ENCODE measurements around the gene CFAP46. TPM values are rescaled to one million over a fixed set of nuclear protein-coding genes. Genes with fewer than 3 reads are reported as not detected.

Gene CFAP46
- total and polyA plus RNA-seq, 2 of the 4 experiments (the other 2 are of a cell fraction), result 1.3 to 1.8 TPM

DNA sequence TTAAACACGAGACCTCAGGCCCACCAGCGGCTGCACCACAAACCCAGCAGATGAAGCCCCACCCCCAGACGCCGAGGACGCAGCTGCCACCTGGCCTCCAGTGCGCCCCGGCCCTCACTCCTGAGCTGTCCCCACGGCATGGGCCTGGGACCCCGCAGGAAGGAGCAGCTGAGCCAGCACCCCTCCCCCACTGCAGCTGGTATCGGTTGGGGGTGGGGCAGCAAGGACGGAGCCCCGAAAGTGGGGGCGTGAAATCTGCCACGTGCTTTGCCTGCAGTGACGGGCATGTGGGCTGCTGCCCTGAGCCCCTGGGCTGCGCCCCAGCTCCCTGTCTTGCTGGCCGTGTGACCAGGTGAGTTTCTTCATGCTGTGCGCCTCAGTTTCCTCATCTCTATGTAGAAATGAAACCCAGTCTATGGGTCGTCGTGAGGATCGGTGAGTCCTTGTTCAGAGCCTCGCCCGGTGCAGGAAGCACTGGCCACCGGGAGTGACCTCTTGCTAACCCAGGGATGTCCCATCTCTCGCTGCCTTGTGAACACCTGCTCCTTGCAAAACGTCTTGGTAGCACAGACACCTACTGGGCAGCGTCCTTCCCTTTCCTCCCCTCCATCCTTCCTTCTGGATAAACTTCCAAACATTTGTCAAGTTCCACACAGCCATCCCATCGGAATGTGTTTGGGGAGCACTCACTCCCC lies 32.0 kb downstream of the CFAP46 start:
- intact Hi-C loops (cut with micrococcal nuclease), result no loop called here

More for the DNA sequence above, 32.0 kb downstream of the CFAP46 start:
- Histone ChIP-seq H4K91ac (ENCODE audit: insufficient read depth, low read depth, low read length) (no peak overlapping the region), H3K9ac (ENCODE audit: low read depth, low read length) (no peak overlapping the region), H3K23ac (ENCODE audit: low read depth, low read length) (no peak overlapping the region), H3K4me3 (ENCODE audit: insufficient read depth, low read depth, low read length) (no peak overlapping the region), H3K4ac (ENCODE audit: low read depth, low read length) (no peak overlapping the region), H4K5ac (ENCODE audit: low read depth, low read length) (no peak overlapping the region), H3K9me1 (ENCODE audit: insufficient read depth, low read length) (no peaks in the 10 kb centered on the region), H3K9me3 (ENCODE audit: control insufficient read depth, insufficient read depth, low read length) (peaks cover 2% of the 10 kb centered on the region; the same call in 1 of the 2 replicates), H4K20me1 (ENCODE audit: insufficient read depth, low read length) (no peaks in the 10 kb centered on the region), H3K18ac (ENCODE audit: low read depth, low read length) (no peak overlapping the region), H3K14ac (replicated peaks; ENCODE audit: low read depth, low read length) (no peak overlapping the region), H3K56ac (ENCODE audit: extremely low read depth, insufficient read depth, low read length) (no peak overlapping the region), H3K4me2 (ENCODE audit: low read depth, low read length) (no peak overlapping the region), H3K4me1 (ENCODE audit: control insufficient read depth, insufficient read depth, low read length) (no peaks in the 10 kb centered on the region), H3K79me1 (ENCODE audit: low read depth in 1 of 2, low read length in 2 of 2) (no peaks in the 10 kb centered on the region), H3K36me3 (ENCODE audit: control insufficient read depth, insufficient read depth, low read length) (no peaks in the 10 kb centered on the region), H2AK9ac (replicated peaks; ENCODE audit: low read depth, low read length, poor library complexity) (peak overlapping the region; percentile 28), H3K27ac (ENCODE audit: insufficient read depth, low read length) (no peak overlapping the region), H3K27me3 (ENCODE audit: control insufficient read depth, insufficient read depth, low read length) (no peaks in the 10 kb centered on the region; the same call in 1 of the 2 replicates), H2BK20ac (ENCODE audit: low read depth, low read length) (no peak overlapping the region), H2BK5ac (ENCODE audit: low read depth, low read length, poor library complexity, severe bottlenecking) (no peak overlapping the region), H2AFZ (replicated peaks; ENCODE audit: low read length, poor library complexity) (no peak overlapping the region), H4K8ac (ENCODE audit: low read depth in 2 of 2, low read length in 2 of 2) (no peak overlapping the region), H2BK15ac (ENCODE audit: low read depth, low read length) (no peak overlapping the region), H2AK5ac (ENCODE audit: low read depth, low read length) (no peak overlapping the region), H2BK120ac (ENCODE audit: low read depth, low read length) (no peak overlapping the region)
- WGBS, 2 experiments (ENCODE audit: extremely low coverage in 2 of 2, insufficient read length in 1 of 2), result 73% methylated on average over 18 of the region's 28 CpGs; no CpG with 5 or more reads in 1 of the 2 experiments
- CTCF ChIA-PET, result no interaction called here
- in situ Hi-C loops (cut with MboI; ENCODE audit: low sequenced_read_pairs), result no loop called here
- BruUV-seq (replicated peaks), result no TSS peak
- dilution Hi-C loops (cut with HindIII; ENCODE audit: low sequenced_read_pairs, unreplicated experiment), result no loop called here
- POLR2A ChIA-PET (ENCODE audit: unreplicated experiment), result no interaction called here
- TF ChIP-seq NFE2L2 (IDR thresholded peaks at IDR 0.05; ENCODE audit: low read depth, low read length), result no peak
- ATAC-seq (ENCODE audit: low read depth) (no peak), DNase-seq (no peak)
